Glutamatergic neuron (in vitro differentiated cells): ENCODE results near the gene LCN10. TPM values are rescaled to one million over a fixed set of nuclear protein-coding genes. Genes with fewer than 3 reads are reported as not detected.
"Not testable (repeated sequence)": the region's sequence is repeated elsewhere in the genome, so short reads cannot be mapped to it uniquely, and the experiment has no call there.

ENCODE experiments used
- DNase-seq: peaks from one replicate; pipeline ENCODE4 v3.0.0; 2022
- H3K27ac Mint-ChIP-seq: one replicate; pipeline ENCODE4 v1.8.0; 2020; ENCODE audit warnings: mild to moderate bottlenecking, mixed read lengths, inconsistent platforms; ENCODE audit not compliant: unreplicated experiment
- H3K27me3 Mint-ChIP-seq: one replicate; pipeline ENCODE4 v1.8.0; 2020; ENCODE audit warnings: mild to moderate bottlenecking, moderate library complexity, mixed read lengths, inconsistent platforms; ENCODE audit not compliant: unreplicated experiment
- H3K36me3 Mint-ChIP-seq: one replicate; pipeline ENCODE4 v1.8.0; 2020; ENCODE audit warnings: mild to moderate bottlenecking, mixed read lengths, inconsistent platforms; ENCODE audit not compliant: unreplicated experiment
- H3K4me1 Mint-ChIP-seq: one replicate; pipeline ENCODE4 v1.8.0; 2020; ENCODE audit warnings: mild to moderate bottlenecking, low read depth, mixed read lengths, inconsistent platforms; ENCODE audit not compliant: unreplicated experiment
- H3K4me3 Mint-ChIP-seq: one replicate; pipeline ENCODE4 v1.8.0; 2020; ENCODE audit warnings: mild to moderate bottlenecking, mixed read lengths, inconsistent platforms; ENCODE audit not compliant: unreplicated experiment
- H3K9me3 Mint-ChIP-seq: one replicate; pipeline ENCODE4 v1.8.0; 2020; ENCODE audit warnings: mild to moderate bottlenecking, moderate library complexity, mixed read lengths, inconsistent platforms; ENCODE audit not compliant: unreplicated experiment
- total RNA-seq: library from RNA; stranded (reverse); fragmentation: NEBNext Ultra II Directional; extraction: Animal tissue kit (Norgen Biotek cat#: 25700); gene quantifications from one replicate; pipeline ENCODE4 v1.2.1, GENCODE V29; 2021; ENCODE audit not compliant: unreplicated experiment
- TF ChIP-seq, protein P1 (sequence below): fragments of 200-600 bp; sonication (generic); IDR thresholded peaks from one replicate; pipeline ENCODE4 v1.5.0; 2021; ENCODE audit not compliant: partially characterized antibody, unreplicated experiment

The LCN10 gene
- total RNA-seq, 1 donor from 2014 or later = not detected

DNA sequence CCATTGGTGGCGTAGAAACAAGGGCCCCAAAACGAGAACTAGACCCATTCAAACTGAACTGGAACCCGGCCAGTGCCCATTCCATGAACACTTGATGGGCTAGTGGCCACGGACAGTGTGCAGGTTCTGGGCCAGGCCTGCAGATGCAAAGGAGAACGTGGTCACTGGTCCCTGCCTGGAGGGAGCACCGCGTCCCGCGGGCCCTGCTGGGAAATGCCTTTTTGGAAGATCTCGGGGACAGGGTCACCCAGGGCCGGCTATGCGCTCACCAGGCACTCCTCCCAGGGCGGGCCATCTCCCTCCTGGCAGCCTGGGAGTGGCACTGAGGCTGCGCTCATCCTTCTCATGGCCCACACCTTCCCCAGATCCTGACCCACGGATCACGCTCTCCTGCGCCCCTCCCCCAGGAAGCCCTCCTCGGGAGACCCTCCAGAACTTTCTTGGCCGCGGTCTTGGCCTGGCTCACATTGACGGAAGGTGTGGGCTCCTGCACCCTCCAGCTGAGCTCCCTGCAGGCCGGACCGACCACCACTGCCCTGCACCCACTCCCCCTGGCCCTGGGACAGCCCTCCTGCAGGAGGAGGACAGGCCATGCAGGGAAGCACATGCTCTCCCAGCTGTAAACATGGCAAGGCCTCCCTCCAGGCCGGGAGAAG lies 33.2 kb downstream of the LCN10 start:
- no peak for DNase-seq
- Mint-ChIP-seq H3K27me3 (peaks cover 5% of the 10 kb centered on the region), H3K4me1 (peaks cover 3% of the 10 kb centered on the region), H3K4me3 (no peak overlapping the region), H3K36me3 (no peaks in the 10 kb centered on the region), H3K9me3 (peaks cover 8% of the 10 kb centered on the region), H3K27ac (no peak overlapping the region)
- TF ChIP-seq, protein P1, sequence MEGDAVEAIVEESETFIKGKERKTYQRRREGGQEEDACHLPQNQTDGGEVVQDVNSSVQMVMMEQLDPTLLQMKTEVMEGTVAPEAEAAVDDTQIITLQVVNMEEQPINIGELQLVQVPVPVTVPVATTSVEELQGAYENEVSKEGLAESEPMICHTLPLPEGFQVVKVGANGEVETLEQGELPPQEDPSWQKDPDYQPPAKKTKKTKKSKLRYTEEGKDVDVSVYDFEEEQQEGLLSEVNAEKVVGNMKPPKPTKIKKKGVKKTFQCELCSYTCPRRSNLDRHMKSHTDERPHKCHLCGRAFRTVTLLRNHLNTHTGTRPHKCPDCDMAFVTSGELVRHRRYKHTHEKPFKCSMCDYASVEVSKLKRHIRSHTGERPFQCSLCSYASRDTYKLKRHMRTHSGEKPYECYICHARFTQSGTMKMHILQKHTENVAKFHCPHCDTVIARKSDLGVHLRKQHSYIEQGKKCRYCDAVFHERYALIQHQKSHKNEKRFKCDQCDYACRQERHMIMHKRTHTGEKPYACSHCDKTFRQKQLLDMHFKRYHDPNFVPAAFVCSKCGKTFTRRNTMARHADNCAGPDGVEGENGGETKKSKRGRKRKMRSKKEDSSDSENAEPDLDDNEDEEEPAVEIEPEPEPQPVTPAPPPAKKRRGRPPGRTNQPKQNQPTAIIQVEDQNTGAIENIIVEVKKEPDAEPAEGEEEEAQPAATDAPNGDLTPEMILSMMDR = no peak

DNA sequence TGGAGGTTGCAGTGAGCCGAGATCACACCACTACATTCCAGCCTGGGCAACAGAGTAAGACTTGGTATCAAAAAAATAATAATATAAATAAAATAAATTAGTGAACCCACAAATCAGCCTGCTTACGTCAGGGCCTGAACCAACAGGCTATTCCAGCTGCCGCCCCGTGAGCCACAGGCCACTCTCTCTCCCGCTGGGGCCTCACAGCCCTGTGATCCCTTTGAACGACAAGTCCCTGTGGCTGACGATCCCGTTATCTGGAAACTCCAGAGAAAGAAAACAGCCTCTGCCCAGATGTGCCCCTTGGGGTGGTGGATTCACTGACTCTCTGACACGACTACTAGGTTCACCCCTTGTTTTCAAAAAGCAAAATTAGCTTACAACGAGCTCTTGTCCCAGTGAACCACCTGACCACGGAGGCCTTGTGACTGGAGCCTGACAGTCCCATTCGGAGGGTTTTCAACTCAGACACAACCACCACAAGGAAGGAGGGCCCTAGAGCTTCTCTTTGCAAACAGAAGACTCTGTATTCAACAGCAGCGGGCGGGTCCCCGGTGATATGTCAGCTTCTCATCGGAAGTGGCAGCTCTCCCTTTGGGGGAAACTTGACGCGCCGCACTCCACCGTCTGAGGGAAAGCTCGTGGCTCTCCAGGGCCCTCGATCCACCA lies 34.8 kb downstream of the LCN10 start:
- Mint-ChIP-seq H3K27me3 (peaks cover 5% of the 10 kb centered on the region), H3K4me3 (no peak overlapping the region)
- TF ChIP-seq, protein P1 = no peak

GRCh38 chr9:136707011-136707410 lies 35.7 kb downstream of the LCN10 start:
- Mint-ChIP-seq H3K9me3 (peaks cover 8% of the 10 kb centered on the region), H3K4me3 (no peak overlapping the region), H3K36me3 (no peaks in the 10 kb centered on the region), H3K4me1 (peaks cover 7% of the 10 kb centered on the region), H3K27me3 (peaks cover 5% of the 10 kb centered on the region), H3K27ac (no peak overlapping the region)
- TF ChIP-seq, protein P1 = no peak
- DNase-seq = no peak

More for the DNA sequence above, 34.8 kb downstream of the LCN10 start:
- DNase-seq = no peak
- Mint-ChIP-seq H3K4me1 (peaks cover 7% of the 10 kb centered on the region), H3K9me3 (peaks cover 8% of the 10 kb centered on the region), H3K36me3 (no peaks in the 10 kb centered on the region), H3K27ac (no peak overlapping the region)

DNA sequence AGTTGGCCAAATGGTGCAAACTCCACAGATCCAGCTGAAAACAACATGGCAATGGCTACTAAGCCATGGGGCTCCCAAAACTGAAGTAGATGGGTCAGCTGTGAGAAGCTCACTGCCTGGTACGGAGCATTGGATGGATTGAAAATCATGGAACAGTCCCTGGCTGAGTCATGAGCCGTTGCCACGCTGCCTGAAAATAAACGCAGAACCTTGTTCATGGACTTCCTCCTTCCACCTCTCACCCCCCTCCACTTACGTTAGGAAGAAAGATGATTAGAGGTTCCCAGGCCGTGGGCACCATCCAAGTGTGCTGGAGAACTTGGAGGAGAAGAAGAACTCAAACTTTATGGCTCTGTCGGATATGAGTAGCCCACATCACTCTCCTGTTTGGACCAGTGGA lies 37.2 kb downstream of the LCN10 start:
- H3K27ac Mint-ChIP-seq = no peak overlapping the region
- H3K4me1 Mint-ChIP-seq = peaks cover 6% of the 10 kb centered on the region
- H3K4me3 Mint-ChIP-seq = no peak overlapping the region
- TF ChIP-seq, protein P1 = no peak
- peaks cover 3% of the 10 kb centered on the region for H3K27me3 Mint-ChIP-seq
- no peaks in the 10 kb centered on the region for H3K36me3 Mint-ChIP-seq
- DNase-seq = no peak
- H3K9me3 Mint-ChIP-seq = peaks cover 5% of the 10 kb centered on the region

DNA sequence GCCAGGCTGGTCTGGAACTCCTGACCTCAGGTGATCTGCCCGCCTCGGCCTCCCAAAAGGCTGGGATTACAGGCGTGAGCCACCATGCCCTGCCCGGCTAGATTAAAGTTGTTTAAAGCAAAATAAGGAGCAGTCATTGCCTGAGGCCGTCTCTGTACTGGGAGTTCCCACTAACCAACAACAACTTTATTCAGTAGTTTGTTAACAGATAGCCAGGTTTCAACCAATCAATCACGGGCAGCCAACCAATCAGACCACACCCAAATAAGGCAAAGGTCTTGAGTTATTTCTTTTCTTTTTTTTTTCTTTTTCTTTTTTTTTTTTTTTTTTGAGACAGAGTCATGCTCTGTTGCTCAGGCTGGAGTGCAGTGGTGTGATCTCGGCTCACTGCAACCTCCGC lies 38.0 kb downstream of the LCN10 start:
- not testable (repeated sequence) for H3K9me3 Mint-ChIP-seq, H3K27me3 Mint-ChIP-seq, H3K4me1 Mint-ChIP-seq, DNase-seq, H3K36me3 Mint-ChIP-seq, H3K4me3 Mint-ChIP-seq, H3K27ac Mint-ChIP-seq
